ENCODE measurements around the gene HCN2. TPM values are rescaled to one million over a fixed set of nuclear protein-coding genes. Genes with fewer than 3 reads are reported as not detected.

Gene HCN2
- total RNA-seq, 1 donor from 2014 or later = 0.41 TPM

GRCh38 chr19:571566-571974 lies 18.1 kb upstream of the HCN2 start:
- peak; percentile 45 for DNase-seq

GRCh38 chr19:572140-572742 lies 17.4 kb upstream of the HCN2 start, which contains the start of gene BSG:
TSS of gene BSG (plus strand) at chr19:572596. CDS start at chr19:572635, 39 bp downstream.
- DNase-seq = peak; percentile 99

- DNase-seq = peak; percentile 80
Observed at GRCh38 chr19:572743-573518, 16.8 kb upstream of the HCN2 start.

- no peak for DNase-seq
Observed at GRCh38 chr19:573519-573825, 16.2 kb upstream of the HCN2 start.

- peak; percentile 51 for DNase-seq
Observed at GRCh38 chr19:574658-575526, 14.8 kb upstream of the HCN2 start.

- peak; percentile 21 for DNase-seq
Observed at GRCh38 chr19:575527-576506, 13.9 kb upstream of the HCN2 start.

- no peak for DNase-seq
Observed at GRCh38 chr19:576768-577438, 12.8 kb upstream of the HCN2 start.

- DNase-seq = no peak
Observed at GRCh38 chr19:577439-578392, 12.0 kb upstream of the HCN2 start.

GRCh38 chr19:579111-579841 lies 10.4 kb upstream of the HCN2 start:
- no peak for DNase-seq

- DNase-seq = no peak
Observed at GRCh38 chr19:579842-580155, 9.9 kb upstream of the HCN2 start.

- no peak for DNase-seq
Observed at GRCh38 chr19:580274-580835, 9.3 kb upstream of the HCN2 start.

GRCh38 chr19:581399-582111 lies 8.1 kb upstream of the HCN2 start:
- no peak for DNase-seq

GRCh38 chr19:582497-583197 lies 7.0 kb upstream of the HCN2 start:
- no peak for DNase-seq

GRCh38 chr19:583198-583967 lies 6.3 kb upstream of the HCN2 start:
- DNase-seq = no peak

GRCh38 chr19:583968-584239 lies 5.8 kb upstream of the HCN2 start:
- DNase-seq = no peak

GRCh38 chr19:584240-585001 lies 5.3 kb upstream of the HCN2 start:
- DNase-seq = peak; percentile 68

All from tongue (tissue), 2 donors.